ENCODE data around the gene PIK3CB. TPM values are rescaled to one million over a fixed set of nuclear protein-coding genes. Genes with fewer than 3 reads are reported as not detected.

Gene PIK3CB
- total RNA-seq, 1 experiment from 2014 or later: 35.6 TPM

DNA sequence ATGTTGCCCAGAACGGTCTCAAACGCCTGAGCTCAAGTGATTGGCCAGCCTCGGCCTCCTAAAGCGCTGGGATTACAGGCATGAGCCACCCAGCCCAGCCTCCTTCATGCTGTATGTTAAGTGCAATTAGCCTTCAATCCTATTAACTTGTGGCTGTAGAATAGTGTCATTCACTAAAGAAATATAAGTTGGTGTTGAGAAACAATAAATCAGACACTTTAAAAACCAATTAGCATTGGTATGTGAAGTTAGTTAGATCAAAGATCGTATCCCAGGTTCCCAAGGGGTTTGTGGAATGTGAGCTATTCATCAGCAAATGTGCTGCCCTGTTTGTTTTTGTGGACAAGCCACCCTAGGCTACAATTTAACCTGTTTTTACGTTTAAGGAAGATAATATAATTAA is 11.0 kb upstream of the PIK3CB start:
- Mint-ChIP-seq H3K4me1 (peaks cover 38 to 49% of the 10 kb centered on the region in 2 experiments), H3K4me3 (peak overlapping the region in 1 of 2 experiments; percentile 38; a peak in 2 of 5 replicates), H3K9me3 (no peaks in the 10 kb centered on the region), H3K27me3 (ENCODE audit: low read depth) (no peaks in the 10 kb centered on the region), H3K36me3 (ENCODE audit: insufficient read depth in 1 of 3, low read depth in 3 of 3) (no peaks in the 10 kb centered on the region; a peak in 1 of 7 replicates), H3K27ac (peak overlapping the region; percentile 93 to 98 (median 98))
- DNase-seq: peak; percentile 43
- Histone ChIP-seq H4K8ac (replicated peaks; ENCODE audit: insufficient read length, low read depth, low read length) (peak overlapping the region; percentile 74), H3K79me2 (ENCODE audit: insufficient read depth, low read length) (no peaks in the 10 kb centered on the region), H3K18ac (ENCODE audit: insufficient read length, low read depth, low read length) (peak overlapping the region; percentile 65), H3K4me2 (ENCODE audit: insufficient read depth, insufficient read length, low read length) (peak overlapping the region; percentile 36), H3K79me1 (ENCODE audit: insufficient read depth, low read depth, low read length, poor library complexity, severe bottlenecking) (no peaks in the 10 kb centered on the region), H3K9ac (ENCODE audit: extremely low read depth, insufficient read length, low read length) (peak overlapping the region; percentile 46), H3K23ac (ENCODE audit: insufficient read length, low read depth, low read length) (no peak overlapping the region), H2BK15ac (ENCODE audit: low read depth, low read length) (no peak overlapping the region), H2BK120ac (ENCODE audit: low read depth, low read length, poor library complexity, severe bottlenecking) (no peak overlapping the region), H2BK12ac (ENCODE audit: insufficient read length, low read depth, low read length) (peak overlapping the region; percentile 93), H3K56ac (ENCODE audit: insufficient read length, low read depth, low read length) (no peak overlapping the region), H3K4ac (ENCODE audit: low read depth, low read length) (no peak overlapping the region), H4K5ac (ENCODE audit: insufficient read length, low read depth, low read length) (peak overlapping the region; percentile 39), H2BK20ac (ENCODE audit: low read depth, low read length, poor library complexity, severe bottlenecking) (no peak overlapping the region), H2AFZ (ENCODE audit: low read length) (no peak overlapping the region), H3K14ac (ENCODE audit: insufficient read depth, low read length) (no peak overlapping the region), H3K4me1 (ENCODE audit: insufficient read depth, low read length) (peaks cover 8% of the 10 kb centered on the region), H4K91ac (ENCODE audit: insufficient read length, low read depth, low read length) (peak overlapping the region; percentile 71), H2AK5ac (ENCODE audit: insufficient read length, low read length) (no peak overlapping the region), H3K9me3 (ENCODE audit: control insufficient read depth, low read depth, low read length) (no peaks in the 10 kb centered on the region), H2BK5ac (ENCODE audit: insufficient read length, low read length) (peak overlapping the region; percentile 97), H3K23me2 (ENCODE audit: insufficient read length, low read depth, low read length, poor library complexity, severe bottlenecking) (no peaks in the 10 kb centered on the region), H3K27ac (ENCODE audit: insufficient read length, low read depth, low read length) (peak overlapping the region; percentile 97), H4K20me1 (ENCODE audit: control insufficient read depth, insufficient read depth, insufficient read length) (no peaks in the 10 kb centered on the region), H3T11ph (ENCODE audit: low read length) (no peak overlapping the region), H3K27me3 (ENCODE audit: insufficient read depth, low read length) (no peaks in the 10 kb centered on the region)
- WGBS (ENCODE audit: extremely low coverage, insufficient read length, low lambda C conversion rate): no CpG with 5 or more reads among the region's 6 CpGs
- TF ChIP-seq, protein P1, sequence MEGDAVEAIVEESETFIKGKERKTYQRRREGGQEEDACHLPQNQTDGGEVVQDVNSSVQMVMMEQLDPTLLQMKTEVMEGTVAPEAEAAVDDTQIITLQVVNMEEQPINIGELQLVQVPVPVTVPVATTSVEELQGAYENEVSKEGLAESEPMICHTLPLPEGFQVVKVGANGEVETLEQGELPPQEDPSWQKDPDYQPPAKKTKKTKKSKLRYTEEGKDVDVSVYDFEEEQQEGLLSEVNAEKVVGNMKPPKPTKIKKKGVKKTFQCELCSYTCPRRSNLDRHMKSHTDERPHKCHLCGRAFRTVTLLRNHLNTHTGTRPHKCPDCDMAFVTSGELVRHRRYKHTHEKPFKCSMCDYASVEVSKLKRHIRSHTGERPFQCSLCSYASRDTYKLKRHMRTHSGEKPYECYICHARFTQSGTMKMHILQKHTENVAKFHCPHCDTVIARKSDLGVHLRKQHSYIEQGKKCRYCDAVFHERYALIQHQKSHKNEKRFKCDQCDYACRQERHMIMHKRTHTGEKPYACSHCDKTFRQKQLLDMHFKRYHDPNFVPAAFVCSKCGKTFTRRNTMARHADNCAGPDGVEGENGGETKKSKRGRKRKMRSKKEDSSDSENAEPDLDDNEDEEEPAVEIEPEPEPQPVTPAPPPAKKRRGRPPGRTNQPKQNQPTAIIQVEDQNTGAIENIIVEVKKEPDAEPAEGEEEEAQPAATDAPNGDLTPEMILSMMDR (conservative IDR thresholded peaks at IDR 0.05): no peak
